ENCODE data around the gene RSRP1.
"Not testable (repeated sequence)": the region's sequence is repeated elsewhere in the genome, so short reads cannot be mapped to it uniquely, and the experiment has no call there.

Gene RSRP1

DNA sequence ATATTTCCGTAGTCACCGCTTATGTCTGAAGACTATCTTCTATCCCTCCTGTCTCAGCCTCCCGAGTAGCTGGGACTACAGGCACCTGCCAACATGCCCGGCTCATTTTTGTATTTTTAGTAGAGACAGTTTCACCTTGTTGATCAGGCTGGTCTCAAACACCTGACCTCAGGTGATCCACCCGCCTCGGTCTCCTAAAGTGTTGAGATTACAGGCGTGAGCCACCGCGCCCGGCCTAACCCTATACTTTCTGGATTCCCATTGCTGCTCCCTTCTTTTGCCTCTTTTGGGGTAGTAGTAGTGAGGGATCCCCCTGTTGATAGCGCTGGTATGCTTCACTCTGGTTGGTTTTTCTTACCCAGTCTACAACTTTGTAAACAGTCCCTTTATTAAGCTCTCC, 9.2 kb downstream of the RSRP1 start:
- DNase-seq (ENCODE audit: low read depth) = no peak
- TF ChIP-seq, protein P1, sequence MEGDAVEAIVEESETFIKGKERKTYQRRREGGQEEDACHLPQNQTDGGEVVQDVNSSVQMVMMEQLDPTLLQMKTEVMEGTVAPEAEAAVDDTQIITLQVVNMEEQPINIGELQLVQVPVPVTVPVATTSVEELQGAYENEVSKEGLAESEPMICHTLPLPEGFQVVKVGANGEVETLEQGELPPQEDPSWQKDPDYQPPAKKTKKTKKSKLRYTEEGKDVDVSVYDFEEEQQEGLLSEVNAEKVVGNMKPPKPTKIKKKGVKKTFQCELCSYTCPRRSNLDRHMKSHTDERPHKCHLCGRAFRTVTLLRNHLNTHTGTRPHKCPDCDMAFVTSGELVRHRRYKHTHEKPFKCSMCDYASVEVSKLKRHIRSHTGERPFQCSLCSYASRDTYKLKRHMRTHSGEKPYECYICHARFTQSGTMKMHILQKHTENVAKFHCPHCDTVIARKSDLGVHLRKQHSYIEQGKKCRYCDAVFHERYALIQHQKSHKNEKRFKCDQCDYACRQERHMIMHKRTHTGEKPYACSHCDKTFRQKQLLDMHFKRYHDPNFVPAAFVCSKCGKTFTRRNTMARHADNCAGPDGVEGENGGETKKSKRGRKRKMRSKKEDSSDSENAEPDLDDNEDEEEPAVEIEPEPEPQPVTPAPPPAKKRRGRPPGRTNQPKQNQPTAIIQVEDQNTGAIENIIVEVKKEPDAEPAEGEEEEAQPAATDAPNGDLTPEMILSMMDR (conservative IDR thresholded peaks at IDR 0.05; ENCODE audit: low read length) = no peak

GRCh38 chr1:25236261-25236660, 11.0 kb downstream of the RSRP1 start:
- DNase-seq (ENCODE audit: low read depth); H3K4me3 ChIP-seq (ENCODE audit: low read length): not testable (repeated sequence)

More for the DNA sequence above, 9.2 kb downstream of the RSRP1 start:
- no peak overlapping the region for H3K4me3 ChIP-seq (ENCODE audit: low read length)

- DNase-seq (ENCODE audit: low read depth); H3K4me3 ChIP-seq (ENCODE audit: low read length): not testable (repeated sequence)
These were observed 11.8 kb downstream of the RSRP1 start for GRCh38 chr1:25235411-25235810.

- DNase-seq (ENCODE audit: low read depth) = peak; percentile 89
- H3K4me3 ChIP-seq (ENCODE audit: low read length) = peak overlapping the region; percentile 98
- TF ChIP-seq, protein P1 (conservative IDR thresholded peaks at IDR 0.05; ENCODE audit: low read length) = no peak
These were observed 14.1 kb downstream of the RSRP1 start for GRCh38 chr1:25232866-25233784.

DNA sequence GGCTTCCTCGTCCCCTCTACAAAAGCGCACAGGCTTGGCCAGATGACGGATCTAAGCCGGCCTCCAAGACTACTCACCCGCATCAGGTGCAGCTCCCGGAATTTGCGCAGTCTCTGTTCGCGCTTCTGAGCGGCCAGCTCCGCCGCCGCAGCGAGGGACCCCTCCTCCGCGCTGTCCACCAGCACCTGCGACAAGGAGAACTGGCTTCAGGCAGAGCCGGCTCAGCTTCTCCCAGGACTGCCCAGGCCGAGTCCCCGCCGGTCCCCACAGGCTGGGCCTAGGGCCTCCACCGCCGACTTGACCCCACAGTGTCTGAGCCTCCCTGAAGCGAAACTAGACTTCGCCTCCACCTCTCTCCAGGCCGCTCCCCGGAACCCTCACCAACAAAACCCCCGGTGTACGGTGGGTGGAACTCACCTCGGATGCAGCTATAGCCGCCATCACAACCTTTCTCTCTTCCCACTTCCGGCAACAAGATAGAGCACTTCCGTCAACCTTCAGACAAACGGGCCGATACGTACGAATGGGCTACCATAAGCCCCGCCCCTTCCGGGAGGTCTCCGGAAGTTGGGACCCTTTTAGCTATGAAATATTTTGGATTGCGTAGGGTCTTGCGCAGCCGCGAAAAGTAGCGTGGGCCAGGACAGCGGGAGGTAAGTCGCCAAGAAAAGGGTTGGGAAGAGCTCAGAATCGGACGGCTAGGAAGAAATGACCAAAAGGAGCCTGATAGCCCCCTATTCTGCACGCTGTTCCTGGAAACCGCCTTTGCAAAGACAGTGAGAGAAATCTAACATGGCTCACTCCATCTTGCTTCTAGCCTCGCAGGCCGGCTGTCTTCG, 15.0 kb downstream of the RSRP1 start, which contains the start of gene SYF2:
Gene SYF2, minus strand, starts transcription at position 476 of the 839 bp plus-strand sequence. Its CDS starts 35 bp downstream, at position 441.
- peak within 1 kb of the TSS; percentile 98 for H3K4me3 ChIP-seq (ENCODE audit: low read length)
- TF ChIP-seq, protein P1 (conservative IDR thresholded peaks at IDR 0.05; ENCODE audit: low read length) = no peak
- DNase-seq (ENCODE audit: low read depth) = peak; percentile 93

- no peak overlapping the region for H3K4me3 ChIP-seq (ENCODE audit: low read length)
- DNase-seq (ENCODE audit: low read depth) = peak; percentile 43
- TF ChIP-seq, protein P1 (conservative IDR thresholded peaks at IDR 0.05; ENCODE audit: low read length) = no peak
These were observed 23.8 kb downstream of the RSRP1 start for GRCh38 chr1:25223471-25223870.

GRCh38 chr1:25222606-25223005, 24.6 kb downstream of the RSRP1 start:
- no peak for DNase-seq (ENCODE audit: low read depth)
- no peak overlapping the region for H3K4me3 ChIP-seq (ENCODE audit: low read length)
- TF ChIP-seq, protein P1 (conservative IDR thresholded peaks at IDR 0.05; ENCODE audit: low read length) = no peak
